Left forelimb (tissue), 1 donor: ENCODE results near the gene HDAC9.
"Not testable (repeated sequence)": the region's sequence is repeated elsewhere in the genome, so short reads cannot be mapped to it uniquely, and the experiment has no call there.

Source experiments
- DNase-seq: peaks from one replicate; pipeline ENCODE4 v3.0.0-alpha.2; 2018; ENCODE audit warnings: low spot score

The HDAC9 gene

DNA sequence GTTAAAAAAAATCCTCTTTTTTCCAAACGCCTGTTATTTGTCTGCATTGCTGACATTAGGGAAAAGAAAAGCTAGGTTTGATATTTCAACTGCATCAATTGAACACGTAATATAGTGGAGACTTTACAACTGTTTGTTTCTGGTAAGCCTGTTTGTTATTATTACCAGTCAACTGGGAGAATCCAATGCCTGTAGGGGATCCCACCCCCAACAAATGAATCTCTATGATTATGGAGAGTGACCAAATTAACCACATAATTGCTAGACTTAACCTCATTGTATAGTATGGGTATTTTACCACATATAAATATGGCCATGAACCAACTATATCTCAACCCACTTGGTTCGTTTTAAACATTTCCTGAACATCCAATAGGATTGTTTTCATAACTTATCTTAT lies 405.8 kb downstream of the HDAC9 start:
- DNase-seq = no peak

DNA sequence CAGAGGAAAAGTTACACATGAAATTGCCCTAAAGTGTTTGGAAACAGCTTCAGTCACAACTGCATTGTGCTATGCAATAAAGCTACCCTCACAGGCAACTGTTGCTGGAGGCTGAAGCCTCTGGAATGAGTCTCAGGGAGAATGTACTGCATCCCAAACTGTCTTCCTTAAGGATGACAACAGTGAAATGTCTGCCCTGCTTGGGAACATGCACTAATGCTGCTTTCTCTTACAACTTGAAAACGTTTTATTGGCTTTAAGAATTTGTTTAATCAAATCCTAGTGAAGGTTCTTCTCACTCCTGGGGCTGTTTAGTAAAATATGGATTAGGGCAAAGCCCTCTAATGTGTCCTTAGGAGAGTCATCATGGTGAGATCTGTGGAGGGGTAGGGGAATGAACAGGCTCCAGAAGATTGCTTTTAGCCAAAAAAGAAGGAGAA lies 406.5 kb downstream of the HDAC9 start:
- DNase-seq = no peak

- no peak for DNase-seq
Measured at GRCh38 chr7:18902892-18903291, 407.3 kb downstream of the HDAC9 start.

DNA sequence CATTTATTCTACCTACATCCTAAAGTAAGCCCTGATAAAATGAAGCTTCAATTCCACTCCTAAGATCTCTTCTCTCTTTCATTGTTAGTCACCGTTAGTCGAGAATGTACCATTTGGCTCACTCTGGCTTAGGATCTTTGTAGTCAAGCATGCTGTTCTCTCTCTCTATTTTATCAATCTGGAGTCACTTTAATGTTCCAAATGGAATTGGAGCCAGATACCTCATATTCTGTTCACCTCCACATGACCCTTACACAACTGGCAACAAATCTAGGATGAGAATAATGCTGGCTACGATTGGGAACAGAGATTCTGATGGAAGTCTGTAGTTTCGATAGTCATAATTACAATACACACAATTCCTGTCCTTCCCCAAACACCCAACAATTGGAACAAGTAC lies 408.1 kb downstream of the HDAC9 start:
- DNase-seq = no peak

GRCh38 chr7:18905316-18905943 lies 409.9 kb downstream of the HDAC9 start:
- DNase-seq = no peak

DNA sequence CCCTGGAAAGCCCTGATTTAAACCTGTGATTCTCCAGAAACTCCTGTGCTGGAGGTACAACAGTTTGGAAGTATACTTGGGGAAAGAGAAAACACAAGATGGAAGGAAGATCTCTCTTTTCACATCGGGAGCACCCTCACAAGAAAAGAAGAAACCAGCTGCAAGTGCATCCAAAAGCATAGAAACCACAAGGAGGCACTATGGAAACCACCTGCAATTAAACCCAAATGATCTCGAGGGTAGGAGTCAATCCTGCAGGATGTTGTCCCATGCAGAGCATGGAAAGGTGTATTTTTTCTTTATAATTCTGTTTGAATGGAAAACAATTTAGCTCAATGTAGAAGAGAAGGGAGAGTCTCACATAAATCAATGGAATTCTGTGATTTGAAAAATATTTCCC lies 411.4 kb downstream of the HDAC9 start:
- no peak for DNase-seq

- DNase-seq = no peak
Measured at GRCh38 chr7:18913106-18913505, 417.6 kb downstream of the HDAC9 start.

- no peak for DNase-seq
Measured at GRCh38 chr7:18916826-18917225, 421.3 kb downstream of the HDAC9 start.

GRCh38 chr7:18927134-18927533 lies 431.6 kb downstream of the HDAC9 start:
- DNase-seq = no peak

GRCh38 chr7:18936265-18936664 lies 440.7 kb downstream of the HDAC9 start:
- DNase-seq = no peak

- DNase-seq = no peak
Measured at GRCh38 chr7:18939771-18940592, 444.4 kb downstream of the HDAC9 start.

DNA sequence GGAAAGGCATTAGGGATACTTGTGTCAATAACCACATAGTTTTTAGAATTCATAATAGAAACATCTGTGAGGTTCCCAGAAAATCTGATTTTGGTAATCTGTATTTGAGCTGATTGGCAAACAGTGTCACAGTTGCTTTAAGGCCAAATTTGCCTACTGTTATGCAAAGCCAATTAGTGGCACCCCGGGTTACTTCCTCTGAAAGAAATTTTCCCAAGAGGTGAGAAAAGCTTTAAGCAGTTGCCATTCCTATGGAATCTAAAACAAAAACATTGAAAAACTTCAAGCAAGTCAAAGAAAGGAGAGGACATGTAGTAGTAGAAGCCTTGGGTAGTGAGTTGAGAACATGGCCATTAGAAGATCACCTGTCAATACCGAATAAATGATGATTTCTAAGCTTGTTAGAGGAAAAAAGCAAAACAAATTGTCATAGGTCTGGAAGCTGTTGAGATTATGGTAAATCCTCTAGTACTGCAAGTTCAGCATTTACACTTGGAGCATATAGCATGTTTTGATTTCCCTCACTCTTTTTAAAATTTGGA lies 445.1 kb downstream of the HDAC9 start:
- no peak for DNase-seq

- DNase-seq = no peak
Measured at GRCh38 chr7:18941207-18941606, 445.7 kb downstream of the HDAC9 start.

DNA sequence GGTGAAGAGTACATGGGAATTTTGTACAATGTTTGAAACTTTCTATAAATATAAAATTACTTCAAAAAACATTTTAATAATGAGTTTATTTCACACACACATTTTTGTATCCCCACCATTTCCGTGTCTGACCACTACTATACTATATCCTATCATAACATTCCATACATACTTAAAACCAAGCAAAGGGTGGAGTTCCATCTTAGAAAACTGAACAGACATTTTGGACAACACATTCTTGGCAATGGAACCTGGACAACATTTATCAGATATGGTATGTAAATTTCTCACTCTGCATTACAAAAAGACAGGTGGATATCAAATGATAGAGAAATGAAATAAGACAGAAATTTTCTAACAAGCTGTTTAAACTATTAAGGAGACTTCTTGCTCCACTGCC lies 453.0 kb downstream of the HDAC9 start:
- DNase-seq = no peak

GRCh38 chr7:18952846-18953245 lies 457.3 kb downstream of the HDAC9 start:
- DNase-seq = no peak

- no peak for DNase-seq
Measured at GRCh38 chr7:18958627-18959026, 463.1 kb downstream of the HDAC9 start.

- DNase-seq = no peak
Measured at GRCh38 chr7:18960725-18961124, 465.2 kb downstream of the HDAC9 start.

DNA sequence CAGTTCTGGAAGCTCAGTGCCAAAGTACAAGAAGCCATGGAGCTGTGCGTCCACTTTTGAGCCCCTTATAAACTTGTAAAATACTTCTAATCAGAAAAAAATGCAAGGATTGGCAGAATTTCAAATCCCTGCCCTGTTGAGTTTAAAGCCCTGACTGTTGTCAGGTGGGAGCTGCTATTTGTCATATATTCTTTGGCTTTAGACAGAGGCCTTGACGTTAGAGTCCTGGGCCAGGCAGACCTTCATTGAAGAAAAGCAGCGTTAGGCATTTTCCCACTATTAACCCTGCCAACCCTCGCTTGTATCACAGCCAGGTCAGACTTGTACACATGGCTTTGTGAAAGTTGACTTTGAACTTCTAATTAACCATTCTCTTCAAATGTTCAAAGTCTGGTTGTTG lies 466.5 kb downstream of the HDAC9 start:
- no peak for DNase-seq

GRCh38 chr7:18965657-18966056 lies 470.1 kb downstream of the HDAC9 start:
- no peak for DNase-seq

DNA sequence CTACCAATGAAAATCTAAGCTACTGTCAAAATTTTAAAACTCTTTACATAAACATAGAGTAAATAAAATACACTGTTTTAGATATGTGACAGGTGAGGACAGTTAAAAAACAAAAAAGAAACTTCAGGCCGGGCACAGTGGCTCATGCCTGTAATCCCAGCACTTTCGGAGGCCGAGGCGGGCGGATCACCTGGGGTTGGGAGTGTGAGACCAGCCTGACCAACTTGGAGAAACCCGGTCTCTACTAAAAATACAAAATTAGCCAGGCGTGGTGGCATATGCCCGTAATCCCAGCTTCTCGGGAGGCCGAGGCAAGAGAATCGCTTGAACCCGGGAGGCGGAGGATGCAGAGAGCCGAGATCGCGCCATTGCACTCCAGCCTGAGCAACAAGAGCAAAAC lies 472.2 kb downstream of the HDAC9 start:
- not testable (repeated sequence) for DNase-seq

DNA sequence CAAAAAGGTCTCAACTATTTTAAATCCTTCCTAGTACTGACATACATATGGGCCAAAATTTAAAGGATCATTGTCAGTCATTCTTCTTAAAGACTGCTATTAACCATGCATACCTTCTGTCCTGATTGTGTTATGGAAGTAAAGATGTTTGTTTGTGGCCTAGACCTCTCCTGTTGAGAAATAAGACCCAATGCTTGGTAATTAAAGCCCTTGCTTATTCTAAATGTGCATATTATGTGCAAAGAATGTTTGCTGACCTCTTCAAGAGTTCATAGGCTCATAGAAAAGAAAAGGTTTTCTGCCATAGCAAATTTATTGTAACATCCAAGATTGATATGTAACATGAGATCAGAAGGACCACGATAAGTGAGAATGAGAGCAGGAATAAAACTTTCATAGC lies 476.3 kb downstream of the HDAC9 start:
- no peak for DNase-seq

GRCh38 chr7:18974803-18975202 lies 479.3 kb downstream of the HDAC9 start:
- DNase-seq = no peak

- DNase-seq = no peak
Measured at GRCh38 chr7:18975276-18975675, 479.7 kb downstream of the HDAC9 start.
